DND-41 (cell line): Measurements from ENCODE around the gene SOX5.

Experiments
- ATAC-seq: fragments of 200-7000 bp; cut with Tn5 transposase; 3 replicates; pipeline ENCODE4 v1.9.1; 2021; ENCODE audit warnings: low read depth; ENCODE audit not compliant: insufficient read depth
- DNase-seq: peaks from one replicate; pipeline ENCODE4 v3.0.0-alpha.2; 2020
- H2AFZ ChIP-seq: 2 replicates; pipeline ENCODE4 v1.6.0; 2012; ENCODE audit warnings: low read depth, low read length
- H3K27ac ChIP-seq: 2 replicates; pipeline ENCODE4 v1.5.1; 2012; ENCODE audit warnings: low read length, inconsistent platforms
- H3K27me3 ChIP-seq: fragments of 200-600 bp; sonication (generic); 2 replicates; pipeline ENCODE4 v1.6.0; 2012; ENCODE audit warnings: low read length, mild to moderate bottlenecking, inconsistent platforms; ENCODE audit not compliant: insufficient read depth, poor library complexity
- H3K36me3 ChIP-seq: 2 replicates; pipeline ENCODE4 v1.5.1; 2012; ENCODE audit warnings: low read length, inconsistent platforms; ENCODE audit not compliant: insufficient read depth
- H3K4me1 ChIP-seq: 2 replicates; pipeline ENCODE4 v1.5.1; 2012; ENCODE audit warnings: mild to moderate bottlenecking, low read length; ENCODE audit not compliant: insufficient read depth
- H3K4me2 ChIP-seq: 2 replicates; pipeline ENCODE4 v1.6.0; 2012; ENCODE audit warnings: mild to moderate bottlenecking, moderate library complexity, low read length, inconsistent platforms; ENCODE audit not compliant: insufficient read depth
- H3K4me3 ChIP-seq, 2 experiments: fragments of 200-600 bp in 1 of 2; shearing (Covaris generic) in 1 of 2; 2 replicates each; pipeline ENCODE4 v1.5.1; 2012 to 2016; ENCODE audit warnings: inconsistent platforms in 2 of 2, low read length in 2 of 2, mild to moderate bottlenecking in 2 of 2, low read depth in 1 of 2, moderate library complexity in 1 of 2
- H3K79me2 ChIP-seq: 2 replicates; pipeline ENCODE4 v1.6.0; 2012; ENCODE audit warnings: low read length, inconsistent platforms; ENCODE audit not compliant: insufficient read depth
- H3K9ac ChIP-seq: 2 replicates; pipeline ENCODE4 v1.6.0; 2012; ENCODE audit warnings: low read depth, mild to moderate bottlenecking, inconsistent platforms, low read length, moderate library complexity
- H3K9me3 ChIP-seq: 2 replicates; pipeline ENCODE4 v1.5.1; 2012; ENCODE audit warnings: low read length, moderate library complexity, mild to moderate bottlenecking, inconsistent platforms; ENCODE audit not compliant: insufficient read depth, severe bottlenecking
- H4K20me1 ChIP-seq: 2 replicates; pipeline ENCODE4 v1.6.0; 2012; ENCODE audit warnings: low read length; ENCODE audit not compliant: insufficient read depth
- CTCF ChIP-seq: IDR thresholded peaks from 2 replicates; pipeline ENCODE4 v1.5.1; 2012; ENCODE audit warnings: borderline replicate concordance, low read length, moderate library complexity, mild to moderate bottlenecking; ENCODE audit not compliant: poor library complexity, severe bottlenecking; ENCODE audit errors: extremely low read depth
- EZH2 ChIP-seq: IDR thresholded peaks from 3 replicates; pipeline ENCODE4 v1.6.1; 2012; ENCODE audit warnings: borderline replicate concordance, low read depth, mild to moderate bottlenecking, moderate library complexity, low read length, inconsistent platforms; ENCODE audit not compliant: severe bottlenecking

The SOX5 gene

GRCh38 chr12:23655112-23655511 lies 294.4 kb downstream of the SOX5 start:
- no peak overlapping the region for H3K27ac ChIP-seq
- no peaks in the 10 kb centered on the region for H4K20me1 ChIP-seq
- H3K4me2 ChIP-seq, result no peak overlapping the region
- no peak overlapping the region for H2AFZ ChIP-seq
- ATAC-seq (no peak), DNase-seq (no peak)
- no peaks in the 10 kb centered on the region for H3K79me2 ChIP-seq
- TF ChIP-seq CTCF (no peak), EZH2 (no peak)
- H3K9me3 ChIP-seq, result no peaks in the 10 kb centered on the region
- no peak overlapping the region for H3K9ac ChIP-seq
- H3K4me1 ChIP-seq, result no peaks in the 10 kb centered on the region
- H3K27me3 ChIP-seq, result no peaks in the 10 kb centered on the region
- H3K36me3 ChIP-seq, result no peaks in the 10 kb centered on the region
- H3K4me3 ChIP-seq, result no peak overlapping the region

- H3K27ac ChIP-seq, result no peak overlapping the region
- no peak overlapping the region for H3K9ac ChIP-seq
- no peak overlapping the region for H3K4me2 ChIP-seq
- no peaks in the 10 kb centered on the region for H3K27me3 ChIP-seq
- no peak overlapping the region for H2AFZ ChIP-seq
- no peaks in the 10 kb centered on the region for H3K36me3 ChIP-seq
- TF ChIP-seq EZH2, result no peak
- no peak for TF ChIP-seq CTCF
- no peak overlapping the region for H3K4me3 ChIP-seq
- ATAC-seq (no peak), DNase-seq (no peak)
- H4K20me1 ChIP-seq, result no peaks in the 10 kb centered on the region
- no peaks in the 10 kb centered on the region for H3K79me2 ChIP-seq
- H3K9me3 ChIP-seq, result no peaks in the 10 kb centered on the region
- H3K4me1 ChIP-seq, result no peaks in the 10 kb centered on the region
Observed at GRCh38 chr12:23648546-23648945, 300.9 kb downstream of the SOX5 start.

GRCh38 chr12:23640754-23641153 lies 308.7 kb downstream of the SOX5 start:
- Histone ChIP-seq H2AFZ (no peak overlapping the region), H3K9me3 (no peaks in the 10 kb centered on the region), H3K27ac (no peak overlapping the region), H4K20me1 (no peaks in the 10 kb centered on the region), H3K79me2 (no peaks in the 10 kb centered on the region), H3K4me1 (no peaks in the 10 kb centered on the region), H3K4me2 (no peak overlapping the region), H3K27me3 (no peaks in the 10 kb centered on the region), H3K36me3 (no peaks in the 10 kb centered on the region), H3K9ac (no peak overlapping the region), H3K4me3 (no peak overlapping the region)
- no peak for DNase-seq
- TF ChIP-seq CTCF (no peak), EZH2 (no peak)
- ATAC-seq, result no peak

GRCh38 chr12:23634344-23634743 lies 315.1 kb downstream of the SOX5 start:
- TF ChIP-seq EZH2 (no peak), CTCF (no peak)
- Histone ChIP-seq H4K20me1 (no peaks in the 10 kb centered on the region), H3K27me3 (no peaks in the 10 kb centered on the region), H3K27ac (no peak overlapping the region), H3K36me3 (no peaks in the 10 kb centered on the region), H3K9ac (no peak overlapping the region), H3K4me2 (no peak overlapping the region), H2AFZ (no peak overlapping the region), H3K9me3 (no peaks in the 10 kb centered on the region), H3K4me1 (no peaks in the 10 kb centered on the region), H3K4me3 (no peak overlapping the region), H3K79me2 (no peaks in the 10 kb centered on the region)
- ATAC-seq (no peak), DNase-seq (no peak)
